ENCODE measurements around the gene MED9.

The MED9 gene

DNA sequence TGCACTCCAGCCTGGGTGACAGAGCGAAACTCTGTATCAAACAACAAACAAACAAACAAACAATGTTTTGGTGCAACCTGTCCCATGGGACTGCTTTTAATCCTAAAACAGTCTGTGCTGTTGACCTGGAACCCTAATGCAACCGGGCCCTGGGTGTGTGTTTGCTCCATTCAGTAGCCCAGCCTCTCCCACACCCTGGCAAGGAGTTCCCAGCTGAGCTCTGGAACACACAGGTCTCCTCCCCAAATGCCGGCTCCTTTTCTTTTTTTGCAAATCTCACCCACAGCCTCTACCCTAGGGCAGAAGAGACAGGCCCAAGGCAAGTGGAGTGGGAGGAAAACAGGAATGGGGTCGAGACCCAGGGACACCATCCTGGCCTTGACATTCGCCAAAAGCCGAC, 49.2 kb downstream of the MED9 start:
- Histone ChIP-seq H4K20me1 (ENCODE audit: insufficient read depth, low read length) (no peaks in the 10 kb centered on the region), H3K36me3 (ENCODE audit: insufficient read depth, low read length) (no peaks in the 10 kb centered on the region), H3F3A (ENCODE audit: insufficient read depth, low read length) (no peaks in the 10 kb centered on the region), H3K4me1 (ENCODE audit: insufficient read depth, low read length, severe bottlenecking) (no peaks in the 10 kb centered on the region), H3K4me2 (ENCODE audit: low read length) (no peak overlapping the region), H3K79me2 (ENCODE audit: insufficient read depth, low read length) (no peaks in the 10 kb centered on the region), H3K27me3 (ENCODE audit: insufficient read depth, low read length) (peaks cover 9% of the 10 kb centered on the region), H3K9me2 (ENCODE audit: low read depth, low read length) (no peaks in the 10 kb centered on the region), H3K4me3 (ENCODE audit: low read depth, low read length, poor library complexity, severe bottlenecking) (no peak overlapping the region), H3K9ac (ENCODE audit: low read length) (no peak overlapping the region), H3K9me3 (ENCODE audit: low read length) (no peaks in the 10 kb centered on the region), H3K27ac (ENCODE audit: low read depth, low read length, poor library complexity, severe bottlenecking) (no peak overlapping the region), H2AFZ (ENCODE audit: low read length) (no peak overlapping the region)
- no peak for TF ChIP-seq EZH2 (IDR thresholded peaks at IDR 0.05; ENCODE audit: borderline replicate concordance, low read length)
- TF ChIP-seq, protein P1, sequence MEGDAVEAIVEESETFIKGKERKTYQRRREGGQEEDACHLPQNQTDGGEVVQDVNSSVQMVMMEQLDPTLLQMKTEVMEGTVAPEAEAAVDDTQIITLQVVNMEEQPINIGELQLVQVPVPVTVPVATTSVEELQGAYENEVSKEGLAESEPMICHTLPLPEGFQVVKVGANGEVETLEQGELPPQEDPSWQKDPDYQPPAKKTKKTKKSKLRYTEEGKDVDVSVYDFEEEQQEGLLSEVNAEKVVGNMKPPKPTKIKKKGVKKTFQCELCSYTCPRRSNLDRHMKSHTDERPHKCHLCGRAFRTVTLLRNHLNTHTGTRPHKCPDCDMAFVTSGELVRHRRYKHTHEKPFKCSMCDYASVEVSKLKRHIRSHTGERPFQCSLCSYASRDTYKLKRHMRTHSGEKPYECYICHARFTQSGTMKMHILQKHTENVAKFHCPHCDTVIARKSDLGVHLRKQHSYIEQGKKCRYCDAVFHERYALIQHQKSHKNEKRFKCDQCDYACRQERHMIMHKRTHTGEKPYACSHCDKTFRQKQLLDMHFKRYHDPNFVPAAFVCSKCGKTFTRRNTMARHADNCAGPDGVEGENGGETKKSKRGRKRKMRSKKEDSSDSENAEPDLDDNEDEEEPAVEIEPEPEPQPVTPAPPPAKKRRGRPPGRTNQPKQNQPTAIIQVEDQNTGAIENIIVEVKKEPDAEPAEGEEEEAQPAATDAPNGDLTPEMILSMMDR (IDR thresholded peaks at IDR 0.05; ENCODE audit: low read length): no peak

DNA sequence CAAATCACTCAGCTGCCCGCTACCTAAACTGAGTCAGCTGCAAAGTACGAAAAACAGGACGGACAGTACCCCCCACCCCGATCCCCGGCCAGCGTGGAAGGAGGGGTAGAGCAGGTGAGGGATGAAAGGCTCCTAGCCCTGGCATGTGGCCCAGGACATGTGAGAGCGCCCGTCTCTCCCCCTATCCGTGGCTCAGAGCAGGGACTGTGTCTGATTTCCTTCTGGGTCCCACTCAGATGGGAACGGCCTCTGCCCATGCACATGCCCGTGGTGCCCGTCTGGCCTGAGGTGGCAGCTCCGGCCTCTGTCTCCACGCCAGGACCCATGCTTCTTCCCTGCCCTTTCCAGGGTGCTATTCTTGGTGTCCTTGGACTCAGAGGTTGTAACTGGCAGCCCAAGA, 49.6 kb downstream of the MED9 start:
- Histone ChIP-seq H3K27ac (ENCODE audit: low read depth, low read length, poor library complexity, severe bottlenecking) (no peak overlapping the region), H3K36me3 (ENCODE audit: insufficient read depth, low read length) (no peaks in the 10 kb centered on the region), H3K9me2 (ENCODE audit: low read depth, low read length) (no peaks in the 10 kb centered on the region), H2AFZ (ENCODE audit: low read length) (no peak overlapping the region), H3K9ac (ENCODE audit: low read length) (no peak overlapping the region), H4K20me1 (ENCODE audit: insufficient read depth, low read length) (no peaks in the 10 kb centered on the region), H3K4me3 (ENCODE audit: low read depth, low read length, poor library complexity, severe bottlenecking) (no peak overlapping the region), H3K79me2 (ENCODE audit: insufficient read depth, low read length) (no peaks in the 10 kb centered on the region), H3K4me1 (ENCODE audit: insufficient read depth, low read length, severe bottlenecking) (no peaks in the 10 kb centered on the region), H3K4me2 (ENCODE audit: low read length) (no peak overlapping the region), H3K27me3 (ENCODE audit: insufficient read depth, low read length) (peaks cover 9% of the 10 kb centered on the region), H3K9me3 (ENCODE audit: low read length) (no peaks in the 10 kb centered on the region), H3F3A (ENCODE audit: insufficient read depth, low read length) (no peaks in the 10 kb centered on the region)
- TF ChIP-seq, protein P1 (IDR thresholded peaks at IDR 0.05; ENCODE audit: low read length): no peak
- TF ChIP-seq EZH2 (IDR thresholded peaks at IDR 0.05; ENCODE audit: borderline replicate concordance, low read length): no peak

DNA sequence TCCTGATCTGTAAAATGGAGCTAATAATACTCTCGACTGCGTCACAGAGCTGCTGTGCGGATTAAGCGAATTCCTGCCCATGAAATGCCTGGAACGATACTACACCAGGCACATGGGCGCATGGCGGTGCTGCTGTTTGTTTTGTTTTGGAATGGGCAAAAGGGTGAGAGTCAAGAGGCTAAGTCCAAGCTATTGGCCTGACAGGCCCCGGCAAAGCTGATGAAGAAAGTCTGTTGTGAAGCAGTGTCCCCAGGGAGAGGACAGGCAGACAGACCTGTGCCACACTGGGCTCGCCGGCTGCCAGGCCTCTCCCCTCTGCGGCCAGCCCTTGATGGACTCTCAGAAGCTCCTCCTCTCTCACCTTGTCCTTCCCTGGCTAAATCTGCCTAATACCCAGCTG, 50.7 kb downstream of the MED9 start:
- no peak overlapping the region for H3K27ac ChIP-seq (ENCODE audit: low read depth, low read length, poor library complexity, severe bottlenecking)
- H3K36me3 ChIP-seq (ENCODE audit: insufficient read depth, low read length): no peaks in the 10 kb centered on the region
- no peaks in the 10 kb centered on the region for H3K9me2 ChIP-seq (ENCODE audit: low read depth, low read length)
- H3K9me3 ChIP-seq (ENCODE audit: low read length): no peaks in the 10 kb centered on the region
- peaks cover 5% of the 10 kb centered on the region; the same call in 1 of the 2 replicates for H3K27me3 ChIP-seq (ENCODE audit: insufficient read depth, low read length)
- TF ChIP-seq, protein P1 (IDR thresholded peaks at IDR 0.05; ENCODE audit: low read length): no peak
- TF ChIP-seq EZH2 (IDR thresholded peaks at IDR 0.05; ENCODE audit: borderline replicate concordance, low read length): no peak
- H3K79me2 ChIP-seq (ENCODE audit: insufficient read depth, low read length): no peaks in the 10 kb centered on the region
- no peak overlapping the region for H3K9ac ChIP-seq (ENCODE audit: low read length)
- H2AFZ ChIP-seq (ENCODE audit: low read length): no peak overlapping the region
- no peak overlapping the region for H3K4me3 ChIP-seq (ENCODE audit: low read depth, low read length, poor library complexity, severe bottlenecking)
- H3F3A ChIP-seq (ENCODE audit: insufficient read depth, low read length): no peaks in the 10 kb centered on the region
- no peaks in the 10 kb centered on the region for H4K20me1 ChIP-seq (ENCODE audit: insufficient read depth, low read length)
- H3K4me1 ChIP-seq (ENCODE audit: insufficient read depth, low read length, severe bottlenecking): no peaks in the 10 kb centered on the region
- no peak overlapping the region for H3K4me2 ChIP-seq (ENCODE audit: low read length)
